ENCODE results near the gene MYMK. TPM values are rescaled to one million over a fixed set of nuclear protein-coding genes. Genes with fewer than 3 reads are reported as not detected.

MYMK gene
- polyA plus RNA-seq, 3 donors = not detected

- no peaks in the 10 kb centered on the region for H3K79me2 ChIP-seq (ENCODE audit: insufficient read depth, low read length)
- no peaks in the 10 kb centered on the region for H3K4me1 Mint-ChIP-seq
- no peaks in the 10 kb centered on the region for H3K9me3 Mint-ChIP-seq
- H3K27ac ChIP-seq (ENCODE audit: low read depth in 1 of 2, low read length in 2 of 2) = no peak overlapping the region
- H3K27ac Mint-ChIP-seq = no peak overlapping the region
- no peak overlapping the region for H3K4me2 ChIP-seq (replicated peaks; ENCODE audit: extremely low read depth, low read length, poor library complexity, severe bottlenecking)
- DNase-seq = no peak
- no peaks in the 10 kb centered on the region for H3K27me3 ChIP-seq (ENCODE audit: control insufficient read depth in 2 of 2, insufficient read depth in 2 of 2, low read length in 2 of 2)
- H3K36me3 Mint-ChIP-seq = no peaks in the 10 kb centered on the region
- WGBS (ENCODE audit: insufficient coverage) = 100% methylated on average over 1 of the region's 7 CpGs
- no peaks in the 10 kb centered on the region for H3K4me1 ChIP-seq (ENCODE audit: control insufficient read depth in 1 of 2, insufficient read depth in 2 of 2, low read length in 2 of 2)
- H3K4me3 ChIP-seq (replicated peaks in 1 of 3; ENCODE audit: low read depth in 2 of 3, low read length in 3 of 3) = no peak overlapping the region
- TF ChIP-seq CTCF (IDR thresholded peaks at IDR 0.05) = no peak
- H3K4me3 Mint-ChIP-seq = no peak overlapping the region
- H2AFZ ChIP-seq (ENCODE audit: insufficient read depth, low read depth, low read length, poor library complexity, severe bottlenecking) = no peak overlapping the region
- no peaks in the 10 kb centered on the region for H3K36me3 ChIP-seq (replicated peaks in 1 of 2; ENCODE audit: control insufficient read depth in 1 of 2, insufficient read depth in 2 of 2, low read length in 2 of 2)
- H3K9ac ChIP-seq (ENCODE audit: insufficient read depth, low read length, poor library complexity, severe bottlenecking) = no peak overlapping the region
- peaks cover 0 to 7% (median 0%) of the 10 kb centered on the region in 3 donors for H3K27me3 Mint-ChIP-seq (ENCODE audit: low read depth in 3 of 3)
- H3K9me3 ChIP-seq (replicated peaks in 1 of 2; ENCODE audit: control insufficient read depth in 1 of 2, insufficient read depth in 1 of 2, low read length in 2 of 2) = no peaks in the 10 kb centered on the region
- no peaks in the 10 kb centered on the region for H4K20me1 ChIP-seq (ENCODE audit: insufficient read depth, low read length)
- intact Hi-C loops (cut with micrococcal nuclease) = no loop called here
These were observed 26.7 kb upstream of the MYMK start for GRCh38 chr9:133551446-133551845.

DNA sequence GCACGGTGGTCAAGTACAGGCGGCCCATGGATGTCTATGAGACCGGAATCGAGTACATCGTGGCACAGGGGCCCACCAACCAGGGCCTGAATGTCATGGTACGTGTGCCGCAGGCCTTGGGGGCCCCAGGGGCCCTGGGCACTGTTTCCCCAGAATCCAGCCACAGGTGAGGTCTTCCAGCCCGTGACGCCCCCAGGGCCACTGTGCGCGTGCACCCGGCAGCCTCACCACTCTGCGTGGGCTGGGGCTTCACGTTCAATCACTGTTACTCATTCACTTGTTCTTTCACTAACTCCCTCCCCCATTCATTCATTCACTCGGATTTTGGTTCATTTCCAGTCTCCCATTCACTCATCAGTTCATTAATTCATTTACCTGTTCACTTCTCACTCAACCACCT, 22.4 kb upstream of the MYMK start:
- Mint-ChIP-seq H3K36me3 (no peaks in the 10 kb centered on the region), H3K27ac (no peak overlapping the region), H3K4me1 (no peaks in the 10 kb centered on the region), H3K9me3 (no peaks in the 10 kb centered on the region), H3K4me3 (no peak overlapping the region), H3K27me3 (ENCODE audit: low read depth in 3 of 3) (peaks cover 0 to 8% (median 5%) of the 10 kb centered on the region in 3 donors)
- Histone ChIP-seq H3K27me3 (ENCODE audit: control insufficient read depth in 2 of 2, insufficient read depth in 2 of 2, low read length in 2 of 2) (no peaks in the 10 kb centered on the region), H3K79me2 (ENCODE audit: insufficient read depth, low read length) (no peaks in the 10 kb centered on the region), H3K4me2 (replicated peaks; ENCODE audit: extremely low read depth, low read length, poor library complexity, severe bottlenecking) (no peak overlapping the region), H3K27ac (ENCODE audit: low read depth in 1 of 2, low read length in 2 of 2) (no peak overlapping the region), H2AFZ (ENCODE audit: insufficient read depth, low read depth, low read length, poor library complexity, severe bottlenecking) (no peak overlapping the region), H3K9ac (ENCODE audit: insufficient read depth, low read length, poor library complexity, severe bottlenecking) (no peak overlapping the region), H4K20me1 (ENCODE audit: insufficient read depth, low read length) (no peaks in the 10 kb centered on the region), H3K4me1 (ENCODE audit: control insufficient read depth in 1 of 2, insufficient read depth in 2 of 2, low read length in 2 of 2) (no peaks in the 10 kb centered on the region), H3K9me3 (replicated peaks in 1 of 2; ENCODE audit: control insufficient read depth in 1 of 2, insufficient read depth in 1 of 2, low read length in 2 of 2) (no peaks in the 10 kb centered on the region), H3K36me3 (replicated peaks in 1 of 2; ENCODE audit: control insufficient read depth in 1 of 2, insufficient read depth in 2 of 2, low read length in 2 of 2) (no peaks in the 10 kb centered on the region), H3K4me3 (replicated peaks in 1 of 3; ENCODE audit: low read depth in 2 of 3, low read length in 3 of 3) (no peak overlapping the region)
- intact Hi-C loops (cut with micrococcal nuclease) = no loop called here
- TF ChIP-seq CTCF (IDR thresholded peaks at IDR 0.05) = no peak
- 93% methylated on average over 15 of the region's 15 CpGs for WGBS (ENCODE audit: insufficient coverage)
- DNase-seq = no peak

Data from CD14-positive monocyte (primary cell).